Panc1 (cell line): Measurements from ENCODE around the gene KCNIP4. TPM values are rescaled to one million over a fixed set of nuclear protein-coding genes. Genes with fewer than 3 reads are reported as not detected.

Experiments used
- ATAC-seq: fragments of 200-7000 bp; cut with Tn5 transposase; 2 replicates; pipeline ENCODE4 v1.9.1; 2020; ENCODE audit warnings: mild to moderate bottlenecking, moderate library complexity
- BruUV-seq: library from RNA; stranded (reverse); fragments of 400-500 nt; replicated peaks from 2 replicates; lab custom pipeline; 2021; lab: Mats Ljungman, UMichigan
- CTCF ChIA-PET: fragments of 300-600 bp; sonication (Branson Sonifier 250); formaldehyde crosslinking; loops from one replicate; lab custom pipeline; 2022; ENCODE audit warnings: antibody characterized with exemption; lab: Charles Lee
- POLR2A ChIA-PET: fragments of 300-600 bp; sonication (Branson Sonifier 250); formaldehyde crosslinking; loops from one replicate; lab custom pipeline; 2022; ENCODE audit warnings: antibody characterized with exemption; lab: Charles Lee
- DNase-seq: peaks from one replicate; pipeline ENCODE4 v3.0.0-alpha.2; 2010; ENCODE audit warnings: low read depth, low spot score
- H3K27ac ChIP-seq: 2 replicates; pipeline ENCODE4 v1.5.1; 2011; ENCODE audit warnings: mild to moderate bottlenecking, low read length, inconsistent platforms
- H3K27me3 ChIP-seq: fragments of 200-500 bp; sonication (Bioruptor generic); 2 replicates; pipeline ENCODE4 v1.6.0; 2014; ENCODE audit warnings: low read length, inconsistent platforms; ENCODE audit not compliant: control insufficient read depth, insufficient read depth
- H3K36me3 ChIP-seq: fragments of 200-500 bp; sonication (Bioruptor generic); 2 replicates; pipeline ENCODE4 v1.5.1; 2014; ENCODE audit warnings: inconsistent platforms, mild to moderate bottlenecking, low read length, moderate library complexity; ENCODE audit not compliant: control insufficient read depth, insufficient read depth
- H3K4me1 ChIP-seq: 2 replicates; pipeline ENCODE4 v1.5.1; 2011; ENCODE audit warnings: inconsistent platforms, mild to moderate bottlenecking, low read length, moderate library complexity; ENCODE audit not compliant: control insufficient read depth, insufficient read depth
- H3K4me3 ChIP-seq, 2 experiments: 2 replicates each; pipeline ENCODE4 v1.5.1; 2011 to 2012; ENCODE audit warnings: low read depth in 2 of 2, low read length in 2 of 2, mild to moderate bottlenecking in 2 of 2, inconsistent platforms in 1 of 2, moderate library complexity in 1 of 2
- H3K9me3 ChIP-seq: fragments of 200-500 bp; sonication (Bioruptor generic); 2 replicates; pipeline ENCODE4 v1.5.1; 2014; ENCODE audit warnings: low read depth, mild to moderate bottlenecking, inconsistent platforms, low read length, moderate library complexity; ENCODE audit not compliant: control insufficient read depth, insufficient read depth
- POLR2AphosphoS5 ChIP-seq: IDR thresholded peaks from 2 replicates; pipeline ENCODE4 v1.6.1; 2012; ENCODE audit warnings: mild to moderate bottlenecking, low read depth, low read length, moderate library complexity
- SIN3A ChIP-seq: IDR thresholded peaks from 2 replicates; pipeline ENCODE4 v1.6.1; 2012; ENCODE audit warnings: low read depth, mild to moderate bottlenecking, low read length, moderate library complexity, borderline replicate concordance; ENCODE audit not compliant: insufficient read depth
- TCF7L2 ChIP-seq: IDR thresholded peaks from 2 replicates; pipeline ENCODE4 v1.6.1; 2011; ENCODE audit warnings: mild to moderate bottlenecking, low read depth, low read length, inconsistent platforms
- in situ Hi-C: cut with HindIII; loops from 2 replicates; pipeline ENCODE4 v1.10.0; 2016; ENCODE audit warnings: low sequenced_read_pairs, low pct_unique_long_range_greater_than_20kb
- intact Hi-C: fragments of 100-400 bp; cut with micrococcal nuclease; formaldehyde crosslinking; loops from one replicate; pipeline ENCODE4 v1.10.0; 2022; ENCODE audit not compliant: unreplicated experiment
- total RNA-seq: library from RNA; stranded (reverse); gene quantifications from one replicate; pipeline ENCODE4 v1.2.1, GENCODE V29; 2021; ENCODE audit not compliant: unreplicated experiment
- TF ChIP-seq, protein P1 (sequence below), 2 experiments: IDR thresholded peaks; 2 replicates each; pipeline ENCODE4 v1.6.1; 2011 to 2012; ENCODE audit warnings: low read depth in 2 of 2, control low read depth in 1 of 2, low read length in 1 of 2, mild to moderate bottlenecking in 1 of 2, moderate library complexity in 1 of 2; ENCODE audit not compliant: insufficient read depth in 1 of 2
- TF ChIP-seq, protein P2 (sequence below): fragments of 450-650 bp; IDR thresholded peaks from 2 replicates; pipeline ENCODE4 v1.5.1; 2017; ENCODE audit warnings: mild to moderate bottlenecking

KCNIP4 gene
- total RNA-seq, 1 experiment from 2014 or later = not detected

DNA sequence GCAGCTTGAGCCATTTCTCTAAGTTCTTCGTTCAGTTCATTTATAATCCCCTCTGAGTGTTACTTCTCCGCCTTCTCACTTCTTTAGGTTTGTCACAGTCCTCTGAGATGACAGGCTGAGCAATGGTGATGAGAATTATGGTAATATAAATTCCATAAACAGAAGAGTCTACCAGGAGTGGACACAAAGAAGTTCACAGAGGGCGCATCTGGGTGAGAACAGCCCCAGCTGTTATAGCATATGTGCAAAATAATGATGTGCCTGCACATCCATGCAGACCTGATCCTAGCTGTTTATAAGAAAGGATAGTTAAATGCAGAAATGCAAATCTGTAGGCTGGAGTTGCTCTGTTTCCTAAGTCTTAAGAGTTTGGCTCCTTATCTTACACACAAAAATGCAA lies 377.5 kb downstream of the KCNIP4 start:
- Histone ChIP-seq H3K4me3 (no peak overlapping the region), H3K4me1 (no peaks in the 10 kb centered on the region), H3K9me3 (no peaks in the 10 kb centered on the region), H3K36me3 (no peaks in the 10 kb centered on the region), H3K27ac (no peak overlapping the region), H3K27me3 (no peaks in the 10 kb centered on the region)
- ATAC-seq = no peak
- BruUV-seq = no TSS peak
- ChIA-PET CTCF (no interaction called here), POLR2A (no interaction called here)
- TF ChIP-seq, protein P1, sequence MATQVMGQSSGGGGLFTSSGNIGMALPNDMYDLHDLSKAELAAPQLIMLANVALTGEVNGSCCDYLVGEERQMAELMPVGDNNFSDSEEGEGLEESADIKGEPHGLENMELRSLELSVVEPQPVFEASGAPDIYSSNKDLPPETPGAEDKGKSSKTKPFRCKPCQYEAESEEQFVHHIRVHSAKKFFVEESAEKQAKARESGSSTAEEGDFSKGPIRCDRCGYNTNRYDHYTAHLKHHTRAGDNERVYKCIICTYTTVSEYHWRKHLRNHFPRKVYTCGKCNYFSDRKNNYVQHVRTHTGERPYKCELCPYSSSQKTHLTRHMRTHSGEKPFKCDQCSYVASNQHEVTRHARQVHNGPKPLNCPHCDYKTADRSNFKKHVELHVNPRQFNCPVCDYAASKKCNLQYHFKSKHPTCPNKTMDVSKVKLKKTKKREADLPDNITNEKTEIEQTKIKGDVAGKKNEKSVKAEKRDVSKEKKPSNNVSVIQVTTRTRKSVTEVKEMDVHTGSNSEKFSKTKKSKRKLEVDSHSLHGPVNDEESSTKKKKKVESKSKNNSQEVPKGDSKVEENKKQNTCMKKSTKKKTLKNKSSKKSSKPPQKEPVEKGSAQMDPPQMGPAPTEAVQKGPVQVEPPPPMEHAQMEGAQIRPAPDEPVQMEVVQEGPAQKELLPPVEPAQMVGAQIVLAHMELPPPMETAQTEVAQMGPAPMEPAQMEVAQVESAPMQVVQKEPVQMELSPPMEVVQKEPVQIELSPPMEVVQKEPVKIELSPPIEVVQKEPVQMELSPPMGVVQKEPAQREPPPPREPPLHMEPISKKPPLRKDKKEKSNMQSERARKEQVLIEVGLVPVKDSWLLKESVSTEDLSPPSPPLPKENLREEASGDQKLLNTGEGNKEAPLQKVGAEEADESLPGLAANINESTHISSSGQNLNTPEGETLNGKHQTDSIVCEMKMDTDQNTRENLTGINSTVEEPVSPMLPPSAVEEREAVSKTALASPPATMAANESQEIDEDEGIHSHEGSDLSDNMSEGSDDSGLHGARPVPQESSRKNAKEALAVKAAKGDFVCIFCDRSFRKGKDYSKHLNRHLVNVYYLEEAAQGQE (IDR thresholded peaks at IDR 0.05; ENCODE audit: insufficient read depth in 1 of 2, low read depth in 2 of 2, low read length in 1 of 2) = no peak
- TF ChIP-seq SIN3A (no peak), POLR2AphosphoS5 (no peak)
- TF ChIP-seq, protein P2, sequence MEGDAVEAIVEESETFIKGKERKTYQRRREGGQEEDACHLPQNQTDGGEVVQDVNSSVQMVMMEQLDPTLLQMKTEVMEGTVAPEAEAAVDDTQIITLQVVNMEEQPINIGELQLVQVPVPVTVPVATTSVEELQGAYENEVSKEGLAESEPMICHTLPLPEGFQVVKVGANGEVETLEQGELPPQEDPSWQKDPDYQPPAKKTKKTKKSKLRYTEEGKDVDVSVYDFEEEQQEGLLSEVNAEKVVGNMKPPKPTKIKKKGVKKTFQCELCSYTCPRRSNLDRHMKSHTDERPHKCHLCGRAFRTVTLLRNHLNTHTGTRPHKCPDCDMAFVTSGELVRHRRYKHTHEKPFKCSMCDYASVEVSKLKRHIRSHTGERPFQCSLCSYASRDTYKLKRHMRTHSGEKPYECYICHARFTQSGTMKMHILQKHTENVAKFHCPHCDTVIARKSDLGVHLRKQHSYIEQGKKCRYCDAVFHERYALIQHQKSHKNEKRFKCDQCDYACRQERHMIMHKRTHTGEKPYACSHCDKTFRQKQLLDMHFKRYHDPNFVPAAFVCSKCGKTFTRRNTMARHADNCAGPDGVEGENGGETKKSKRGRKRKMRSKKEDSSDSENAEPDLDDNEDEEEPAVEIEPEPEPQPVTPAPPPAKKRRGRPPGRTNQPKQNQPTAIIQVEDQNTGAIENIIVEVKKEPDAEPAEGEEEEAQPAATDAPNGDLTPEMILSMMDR = no peak
- intact Hi-C loops = no loop called here
- no peak for DNase-seq
- in situ Hi-C loops = no loop called here

DNA sequence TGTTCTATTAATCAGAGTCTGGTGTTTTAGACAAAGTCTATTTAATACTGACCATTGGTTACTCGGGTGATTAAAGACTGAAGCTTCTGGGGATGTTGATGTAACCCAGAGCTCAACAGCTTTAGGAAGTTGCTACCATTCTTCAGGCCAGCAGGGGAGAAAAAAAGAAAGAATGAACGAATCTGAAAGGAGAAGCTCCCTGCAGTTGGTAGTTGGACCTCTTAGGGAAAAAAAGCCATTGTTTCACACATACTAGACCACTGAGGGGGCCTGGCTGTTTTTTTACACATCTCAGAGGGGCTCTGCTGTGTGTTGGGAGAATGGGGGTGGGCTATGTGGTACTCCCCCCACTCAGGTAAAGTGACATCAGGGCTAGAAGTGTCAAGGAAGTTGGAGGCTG lies 378.9 kb downstream of the KCNIP4 start:
- no peaks in the 10 kb centered on the region for H3K27me3 ChIP-seq
- ATAC-seq = no peak
- H3K36me3 ChIP-seq = no peaks in the 10 kb centered on the region
- intact Hi-C loops (no loop called here), in situ Hi-C loops (no loop called here)
- POLR2A ChIA-PET = no interaction called here
- no peak overlapping the region for H3K27ac ChIP-seq
- no peak for TF ChIP-seq POLR2AphosphoS5
- TF ChIP-seq, protein P2 = no peak
- no peak for TF ChIP-seq SIN3A
- TF ChIP-seq, protein P1 (IDR thresholded peaks at IDR 0.05; ENCODE audit: insufficient read depth in 1 of 2, low read depth in 2 of 2, low read length in 1 of 2) = no peak
- TF ChIP-seq TCF7L2 = no peak
- H3K4me1 ChIP-seq = no peaks in the 10 kb centered on the region
- no peak overlapping the region for H3K4me3 ChIP-seq
- CTCF ChIA-PET = no interaction called here
- H3K9me3 ChIP-seq = no peaks in the 10 kb centered on the region
- DNase-seq = no peak
- no TSS peak for BruUV-seq
